IPS-NIHi11 (cell line): ENCODE results near the gene BMP10.

Experiments
- DNase-seq: peaks from one replicate; pipeline ENCODE4 v3.0.0; 2012; ENCODE audit warnings: mixed read lengths, low spot score

The BMP10 gene

DNA sequence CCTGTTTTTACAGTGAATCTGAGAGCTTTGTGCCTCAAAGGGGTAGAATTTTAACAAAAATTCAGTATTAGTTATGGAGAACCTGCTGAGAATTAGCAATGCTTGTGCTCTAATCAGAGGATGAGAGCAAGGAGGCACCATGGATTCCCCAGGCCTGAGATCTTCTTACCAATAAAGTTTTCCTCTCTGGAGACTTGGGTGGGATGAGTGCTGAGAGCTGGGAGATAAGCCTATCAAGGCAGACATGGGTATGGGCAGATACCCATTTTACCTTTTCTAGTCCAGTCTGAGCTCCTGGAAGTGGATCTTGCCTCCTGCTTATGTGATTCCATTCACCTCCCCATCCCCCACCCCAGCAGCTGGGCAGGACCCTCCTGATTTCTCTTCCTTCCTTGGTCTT is 53.9 kb downstream of the BMP10 start:
- no peak for DNase-seq
